Right lobe of liver (tissue), 4 donors: ENCODE results near the gene ATPAF1.

ENCODE experiments used
- POLR2A ChIP-seq: fragments of 450-650 bp; IDR thresholded peaks from one replicate; pipeline ENCODE4 v1.6.1; 2017; ENCODE audit warnings: antibody characterized with exemption, mild to moderate bottlenecking
- TF ChIP-seq, protein P1 (sequence below), 4 donors: fragments of 200-600 bp in 3 of 4; fragments of 450-650 bp in 1 of 4; IDR thresholded peaks; one replicate each; pipeline versions ENCODE4 v1.5.1 to v1.8.0; 2016 to 2022; ENCODE audit warnings: antibody characterized with exemption in 4 of 4, mild to moderate bottlenecking in 2 of 4
- donor health status: DM: no; HTN: no; CAD: no.
- donor health status: DM: no; HTN: no; CAD: no.
- donor health status: DM: no; HTN: yes; CAD: no.

DNA sequence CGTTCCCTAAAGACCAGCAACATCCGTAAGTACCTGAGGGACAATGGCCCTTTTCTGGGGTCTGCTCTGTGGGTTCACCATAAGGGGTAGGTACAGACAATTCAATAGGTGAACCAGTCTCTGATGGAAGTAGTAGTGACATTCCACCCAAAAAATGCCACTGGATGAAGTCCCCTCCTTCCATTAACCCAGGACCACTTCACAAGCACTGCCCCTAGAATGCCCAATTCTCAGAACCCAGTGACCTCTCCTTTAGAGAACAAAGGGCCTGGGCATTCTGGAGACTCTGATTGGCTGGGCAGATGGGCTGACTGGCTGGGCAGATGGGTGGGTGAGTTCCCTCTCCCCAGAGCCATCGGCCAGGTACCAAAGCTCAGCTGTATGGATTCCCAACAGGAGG, 3.4 kb upstream of the ATPAF1 start, which contains the start of gene TEX38:
- TF ChIP-seq POLR2A = no peak
- TF ChIP-seq, protein P1, sequence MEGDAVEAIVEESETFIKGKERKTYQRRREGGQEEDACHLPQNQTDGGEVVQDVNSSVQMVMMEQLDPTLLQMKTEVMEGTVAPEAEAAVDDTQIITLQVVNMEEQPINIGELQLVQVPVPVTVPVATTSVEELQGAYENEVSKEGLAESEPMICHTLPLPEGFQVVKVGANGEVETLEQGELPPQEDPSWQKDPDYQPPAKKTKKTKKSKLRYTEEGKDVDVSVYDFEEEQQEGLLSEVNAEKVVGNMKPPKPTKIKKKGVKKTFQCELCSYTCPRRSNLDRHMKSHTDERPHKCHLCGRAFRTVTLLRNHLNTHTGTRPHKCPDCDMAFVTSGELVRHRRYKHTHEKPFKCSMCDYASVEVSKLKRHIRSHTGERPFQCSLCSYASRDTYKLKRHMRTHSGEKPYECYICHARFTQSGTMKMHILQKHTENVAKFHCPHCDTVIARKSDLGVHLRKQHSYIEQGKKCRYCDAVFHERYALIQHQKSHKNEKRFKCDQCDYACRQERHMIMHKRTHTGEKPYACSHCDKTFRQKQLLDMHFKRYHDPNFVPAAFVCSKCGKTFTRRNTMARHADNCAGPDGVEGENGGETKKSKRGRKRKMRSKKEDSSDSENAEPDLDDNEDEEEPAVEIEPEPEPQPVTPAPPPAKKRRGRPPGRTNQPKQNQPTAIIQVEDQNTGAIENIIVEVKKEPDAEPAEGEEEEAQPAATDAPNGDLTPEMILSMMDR (IDR thresholded peaks at IDR 0.05) = no peak
